Gastrocnemius medialis (tissue), 4 donors: ENCODE results near the gene B4GALT6.

Experiments
- POLR2A ChIP-seq, 2 donors: fragments of 450-650 bp; IDR thresholded peaks; one replicate each; pipeline ENCODE4 v1.6.1; 2017; ENCODE audit warnings: antibody characterized with exemption in 2 of 2, mild to moderate bottlenecking in 2 of 2, moderate library complexity in 2 of 2
- TF ChIP-seq, protein P1 (sequence below), 5 experiments: fragments of 450-650 bp in 3 of 5; fragments of 200-600 bp in 2 of 5; sonication (generic) in 2 of 5; IDR thresholded peaks in 4 of 5; conservative IDR thresholded peaks in 1 of 5; 1 replicate in 4 of 5; 2 replicates in 1 of 5; pipeline ENCODE4 v1.5.1; 2016 to 2019; ENCODE audit warnings: antibody characterized with exemption in 5 of 5, mild to moderate bottlenecking in 3 of 5, moderate library complexity in 3 of 5

GRCh38 chr18:31656754-31657153 lies 27.6 kb downstream of the B4GALT6 start:
- TF ChIP-seq, protein P1, sequence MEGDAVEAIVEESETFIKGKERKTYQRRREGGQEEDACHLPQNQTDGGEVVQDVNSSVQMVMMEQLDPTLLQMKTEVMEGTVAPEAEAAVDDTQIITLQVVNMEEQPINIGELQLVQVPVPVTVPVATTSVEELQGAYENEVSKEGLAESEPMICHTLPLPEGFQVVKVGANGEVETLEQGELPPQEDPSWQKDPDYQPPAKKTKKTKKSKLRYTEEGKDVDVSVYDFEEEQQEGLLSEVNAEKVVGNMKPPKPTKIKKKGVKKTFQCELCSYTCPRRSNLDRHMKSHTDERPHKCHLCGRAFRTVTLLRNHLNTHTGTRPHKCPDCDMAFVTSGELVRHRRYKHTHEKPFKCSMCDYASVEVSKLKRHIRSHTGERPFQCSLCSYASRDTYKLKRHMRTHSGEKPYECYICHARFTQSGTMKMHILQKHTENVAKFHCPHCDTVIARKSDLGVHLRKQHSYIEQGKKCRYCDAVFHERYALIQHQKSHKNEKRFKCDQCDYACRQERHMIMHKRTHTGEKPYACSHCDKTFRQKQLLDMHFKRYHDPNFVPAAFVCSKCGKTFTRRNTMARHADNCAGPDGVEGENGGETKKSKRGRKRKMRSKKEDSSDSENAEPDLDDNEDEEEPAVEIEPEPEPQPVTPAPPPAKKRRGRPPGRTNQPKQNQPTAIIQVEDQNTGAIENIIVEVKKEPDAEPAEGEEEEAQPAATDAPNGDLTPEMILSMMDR (IDR thresholded peaks at IDR 0.05 in 4 of 5, conservative IDR thresholded peaks at IDR 0.05 in 1 of 5) = no peak
- TF ChIP-seq POLR2A (IDR thresholded peaks at IDR 0.05) = no peak
